HG02943 (cell line): ENCODE data around the gene ZSCAN30.
"Not testable (repeated sequence)": the region's sequence is repeated elsewhere in the genome, so short reads cannot be mapped to it uniquely, and the experiment has no call there.

Experiments used
- ATAC-seq: cut with Tn5 transposase; IDR thresholded peaks from one replicate; pipeline ENCODE4 v1.9.1; 2021; ENCODE audit warnings: mild to moderate bottlenecking, low read depth, moderate library complexity; ENCODE audit not compliant: unreplicated experiment

Gene ZSCAN30

GRCh38 chr18:35240664-35241447, 49.2 kb downstream of the ZSCAN30 start, which contains the start of gene ZNF397:
Gene ZNF397, plus strand, starts transcription at chr18:35241034. Its CDS starts 1,437 bp downstream, at chr18:35242471.
- peak; percentile 99 for ATAC-seq

DNA sequence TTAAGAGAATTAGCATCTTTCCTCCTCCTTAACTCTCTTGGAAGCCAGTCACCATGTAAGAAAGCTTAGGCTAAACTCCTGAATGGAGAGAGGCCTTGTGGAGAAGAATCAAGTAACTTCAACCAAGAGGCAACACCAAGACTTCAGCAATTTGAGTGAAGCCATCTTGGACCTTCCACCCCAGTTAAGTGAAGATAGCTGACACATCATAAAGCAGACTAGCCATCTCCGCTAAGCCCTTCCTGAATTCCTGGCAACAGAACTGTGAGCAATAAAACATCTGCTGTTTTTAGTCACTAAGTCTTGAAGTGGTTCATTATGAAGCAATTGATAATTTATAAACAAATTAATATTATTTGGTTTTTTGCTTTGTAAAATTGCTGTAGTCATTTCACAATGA, 50.7 kb downstream of the ZSCAN30 start:
- no peak for ATAC-seq

DNA sequence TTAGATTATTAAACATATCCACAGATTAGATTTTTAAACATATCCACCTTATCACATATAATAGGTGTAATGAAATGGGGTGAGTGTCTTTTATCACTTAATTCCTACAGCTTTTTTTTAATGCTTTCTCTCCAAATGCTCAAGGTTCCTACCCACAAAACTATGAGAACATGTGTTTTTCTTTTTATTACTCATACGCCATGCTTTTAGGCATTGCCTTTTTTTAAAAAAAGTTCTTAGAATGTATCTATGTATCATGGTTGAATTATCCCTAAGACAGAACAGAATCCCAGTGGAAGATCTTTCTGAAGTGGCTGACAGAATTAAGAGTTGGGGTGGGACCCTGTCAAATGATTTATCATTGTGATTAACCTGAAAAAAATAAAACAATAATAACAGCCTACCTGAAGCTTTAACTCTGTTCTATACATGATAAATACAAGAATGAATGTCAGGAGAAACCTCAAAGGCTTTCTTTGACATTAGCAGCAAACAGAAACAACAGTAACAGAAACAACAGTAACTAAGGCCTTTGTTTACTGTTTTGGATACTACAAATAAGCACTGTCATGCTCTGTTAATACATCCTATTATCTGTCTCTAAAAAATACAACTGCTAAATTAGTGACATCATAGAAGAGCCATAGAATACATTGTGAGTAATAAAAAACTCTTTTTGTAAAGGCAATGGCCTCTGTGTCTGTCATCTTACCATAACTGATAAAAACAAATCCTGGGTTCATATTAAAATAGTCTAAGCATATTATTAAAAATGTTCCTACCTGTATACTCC, 53.3 kb downstream of the ZSCAN30 start:
- ATAC-seq: no peak

DNA sequence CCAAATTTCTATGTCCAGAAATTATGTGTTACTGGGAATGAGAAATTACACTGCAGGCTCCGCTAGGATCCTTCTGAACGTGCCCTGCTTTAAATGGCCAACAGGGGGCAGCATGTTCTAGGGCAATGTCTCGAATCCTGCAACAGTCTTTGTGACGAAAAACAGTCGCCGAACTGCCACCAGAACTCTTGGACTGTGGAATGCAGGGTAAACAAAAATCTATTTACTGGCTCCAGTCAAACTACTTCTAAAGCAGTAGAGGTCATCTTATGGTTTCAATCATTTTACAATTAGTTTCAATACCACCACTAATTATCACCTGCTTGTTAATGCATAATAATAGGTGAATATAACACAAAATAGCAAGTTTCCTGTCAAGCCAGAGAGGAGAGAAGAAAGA, 59.0 kb downstream of the ZSCAN30 start:
- ATAC-seq: no peak

GRCh38 chr18:35227254-35227653, 62.8 kb downstream of the ZSCAN30 start:
- ATAC-seq: no peak

- no peak for ATAC-seq
These were observed 66.2 kb downstream of the ZSCAN30 start for GRCh38 chr18:35223797-35224196.

DNA sequence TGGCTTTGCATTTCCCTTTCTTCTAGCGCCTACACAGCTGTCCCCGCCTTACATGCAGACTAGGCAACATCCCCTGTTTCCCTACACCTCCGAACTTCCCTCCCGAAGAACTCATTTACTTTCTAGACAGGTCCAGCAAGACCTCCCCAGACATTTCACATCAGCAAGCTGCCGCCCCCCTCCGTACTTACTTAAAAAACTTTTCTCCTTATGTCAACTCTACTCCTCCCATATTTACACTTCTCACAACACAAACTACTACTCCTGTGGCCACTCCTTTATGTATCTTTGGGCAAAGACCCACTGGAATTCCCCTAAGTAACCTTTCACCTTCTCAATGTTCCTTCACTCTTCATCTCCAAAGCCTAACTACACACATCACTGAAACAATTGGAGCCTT, 69.6 kb downstream of the ZSCAN30 start:
- no peak for ATAC-seq

DNA sequence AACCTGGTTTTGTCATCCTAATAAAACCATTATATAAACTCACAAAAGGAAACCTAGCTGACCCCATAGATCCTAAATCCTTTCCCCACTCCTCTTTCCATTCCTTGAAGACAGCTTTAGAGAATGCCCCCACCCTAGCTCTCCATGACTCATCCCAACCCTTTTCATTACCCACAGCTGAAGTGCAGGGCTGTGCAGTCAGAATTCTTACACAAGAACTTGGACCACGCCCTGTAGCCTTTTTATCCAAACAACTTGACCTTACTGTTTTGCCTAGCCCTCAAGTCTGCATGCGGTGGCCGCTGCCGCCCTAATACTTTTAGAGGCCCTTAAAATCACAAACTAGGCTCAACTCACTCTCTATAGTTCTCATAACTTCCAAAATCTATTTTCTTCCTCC, 70.7 kb downstream of the ZSCAN30 start:
- not testable (repeated sequence) for ATAC-seq

DNA sequence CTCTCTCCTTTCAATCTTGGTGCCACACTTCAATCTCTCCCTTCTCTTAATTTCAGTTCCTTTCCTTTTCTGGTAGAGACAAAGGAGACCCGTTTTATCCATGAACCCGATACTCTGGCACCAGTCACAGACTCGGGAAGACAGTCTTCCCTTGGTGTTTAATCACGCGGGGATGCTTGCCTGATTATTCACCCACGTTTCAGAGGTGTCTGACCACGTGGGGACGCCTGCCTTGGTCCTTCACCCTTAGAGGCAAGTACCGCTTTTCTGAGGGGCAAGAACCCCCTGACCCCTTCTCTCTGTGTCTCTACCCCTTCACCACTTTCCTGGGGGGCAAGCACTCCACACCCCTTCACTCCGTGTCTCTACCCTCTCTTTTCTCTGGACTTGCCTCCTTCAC, 73.4 kb downstream of the ZSCAN30 start:
- ATAC-seq: not testable (repeated sequence)

- ATAC-seq: no peak
These were observed 75.0 kb downstream of the ZSCAN30 start for GRCh38 chr18:35215026-35215425.

- not testable (repeated sequence) for ATAC-seq
These were observed 84.1 kb downstream of the ZSCAN30 start for GRCh38 chr18:35205746-35206458.

DNA sequence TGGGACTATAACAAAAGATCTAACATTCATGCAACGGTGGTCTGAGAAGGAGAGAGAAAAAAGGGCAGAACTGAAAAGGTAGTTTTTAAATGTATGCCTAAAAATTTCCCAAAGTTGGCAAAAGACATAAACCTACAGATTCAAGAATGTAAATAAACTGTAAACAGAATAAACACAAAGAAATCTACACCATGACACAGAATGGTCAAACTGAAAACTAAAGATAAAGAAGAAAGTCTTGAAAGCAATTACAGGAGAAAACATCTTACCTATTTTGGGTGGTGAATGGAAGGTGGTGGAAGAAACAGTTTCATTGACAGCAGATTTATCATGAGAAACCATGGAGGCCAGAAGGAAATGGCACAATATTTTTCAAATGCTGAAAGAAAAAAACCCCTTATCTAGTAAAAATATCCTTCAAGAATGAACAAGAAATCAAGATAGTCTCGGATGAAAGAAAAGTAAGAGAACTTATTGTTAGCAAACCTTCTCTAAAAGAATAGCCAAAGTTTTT, 84.8 kb downstream of the ZSCAN30 start:
- no peak for ATAC-seq

DNA sequence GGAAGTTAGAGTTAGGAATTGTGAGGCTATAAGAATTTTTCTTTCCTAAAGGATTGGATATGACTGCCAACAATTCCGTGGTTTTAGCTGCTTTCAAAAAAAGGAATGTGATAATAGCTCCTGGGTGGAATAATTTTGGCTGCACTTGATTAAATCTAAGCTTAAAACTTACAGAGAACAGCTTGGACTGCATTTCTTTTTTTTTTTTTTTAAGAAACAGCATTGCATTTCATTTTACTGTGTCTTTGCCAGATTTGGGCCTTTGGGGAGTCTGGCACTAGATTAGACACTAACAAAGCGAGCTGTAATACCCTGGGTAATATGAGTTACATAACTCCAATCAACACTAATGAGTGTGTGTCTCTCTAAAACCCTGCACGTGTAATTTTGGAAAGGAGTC, 87.0 kb downstream of the ZSCAN30 start:
- ATAC-seq: no peak

GRCh38 chr18:35201256-35201931, 88.6 kb downstream of the ZSCAN30 start:
- ATAC-seq: no peak
